GM23248 (cell line): ENCODE data around the gene RASL12. TPM values are rescaled to one million over a fixed set of nuclear protein-coding genes. Genes with fewer than 3 reads are reported as not detected.
"Not testable (repeated sequence)": the region's sequence is repeated elsewhere in the genome, so short reads cannot be mapped to it uniquely, and the experiment has no call there.

Experiments
- DNase-seq: peaks from one replicate; pipeline ENCODE4 v3.0.0-alpha.2; 2015
- H2AFZ ChIP-seq: fragments of 200-600 bp; sonication (generic); 2 replicates; pipeline ENCODE4 v1.6.1; 2016; ENCODE audit warnings: antibody characterized with exemption
- H3F3A ChIP-seq: fragments of 200-600 bp; sonication (generic); 2 replicates; pipeline ENCODE4 v1.6.1; 2016; ENCODE audit warnings: mild to moderate bottlenecking, antibody characterized with exemption, mixed run types; ENCODE audit not compliant: insufficient read depth
- H3K27ac ChIP-seq: fragments of 200-600 bp; sonication (generic); 2 replicates; pipeline ENCODE4 v1.5.1; 2016; ENCODE audit warnings: mild to moderate bottlenecking
- H3K27me3 ChIP-seq: fragments of 200-600 bp; sonication (generic); replicated peaks from 2 replicates; pipeline ENCODE4 v1.6.1; 2016; ENCODE audit warnings: mild to moderate bottlenecking; ENCODE audit not compliant: insufficient read depth
- H3K36me3 ChIP-seq: fragments of 200-600 bp; sonication (generic); 2 replicates; pipeline ENCODE4 v1.6.1; 2016; ENCODE audit warnings: low read depth, mild to moderate bottlenecking
- H3K4me1 ChIP-seq: fragments of 200-600 bp; sonication (generic); 2 replicates; pipeline ENCODE4 v1.6.1; 2016; ENCODE audit warnings: mild to moderate bottlenecking; ENCODE audit not compliant: insufficient read depth
- H3K4me2 ChIP-seq: fragments of 200-600 bp; sonication (generic); one replicate; pipeline ENCODE4 v1.6.1; 2016; ENCODE audit warnings: mild to moderate bottlenecking; ENCODE audit not compliant: unreplicated experiment
- H3K4me3 ChIP-seq: fragments of 200-600 bp; sonication (generic); 2 replicates; pipeline ENCODE4 v1.5.1; 2016; ENCODE audit warnings: mild to moderate bottlenecking
- H3K79me2 ChIP-seq: fragments of 200-600 bp; sonication (generic); 2 replicates; pipeline ENCODE4 v1.6.1; 2016; ENCODE audit warnings: mild to moderate bottlenecking; ENCODE audit not compliant: insufficient read depth
- H3K9ac ChIP-seq: fragments of 200-600 bp; sonication (generic); 2 replicates; pipeline ENCODE4 v1.6.1; 2016; ENCODE audit warnings: mild to moderate bottlenecking
- H3K9me2 ChIP-seq: fragments of 200-600 bp; sonication (generic); 2 replicates; pipeline ENCODE4 v1.6.1; 2016; ENCODE audit warnings: mixed run types, mild to moderate bottlenecking, moderate library complexity; ENCODE audit not compliant: insufficient read depth
- H3K9me3 ChIP-seq: fragments of 200-600 bp; sonication (generic); one replicate; pipeline ENCODE4 v1.6.1; 2017; ENCODE audit warnings: low read depth
- H4K20me1 ChIP-seq: fragments of 200-600 bp; sonication (generic); 2 replicates; pipeline ENCODE4 v1.6.0; 2016; ENCODE audit not compliant: insufficient read depth
- EZH2 ChIP-seq: fragments of 200-600 bp; sonication (generic); IDR thresholded peaks from 2 replicates; pipeline ENCODE4 v1.6.1; 2018; ENCODE audit warnings: antibody characterized with exemption, mild to moderate bottlenecking; ENCODE audit not compliant: insufficient read depth, poor library complexity, severe bottlenecking
- EZH2phosphoT487 ChIP-seq: fragments of 200-600 bp; sonication (generic); IDR thresholded peaks from 2 replicates; pipeline ENCODE4 v1.6.1; 2018; ENCODE audit warnings: antibody characterized with exemption, moderate library complexity, mild to moderate bottlenecking, low read depth; ENCODE audit not compliant: insufficient read depth
- WGBS, 2 experiments: methylation state at CpG; one replicate each; pipeline ENCODE4 v1.1.6; 2015 to 2017; ENCODE audit warnings: low lambda C conversion rate in 2 of 2, low coverage in 1 of 2; ENCODE audit errors: missing lambda C conversion rate in 2 of 2; 5-methylcytosine and 5-hydroxymethylcytosine counted together
- in situ Hi-C: fragments of 300-500 bp; cut with MboI; formaldehyde crosslinking; loops from 2 replicates; pipeline ENCODE4 v1.15.0; 2020
- polyA plus RNA-seq: library from polyadenylated mRNA; unstranded; fragments of >200 nt; fragmentation: Nextera tagmentation; extraction: Ambion mirVana; gene quantifications from 2 replicates; pipeline ENCODE4 v1.2.1, GENCODE V29; 2016
- total RNA-seq: library from RNA; depleted of rRNA; stranded (reverse); fragments of >200 nt; shearing (Covaris generic); gene quantifications from 2 replicates; pipeline ENCODE4 v1.2.3, GENCODE V29; 2014

The RASL12 gene
- total and polyA plus RNA-seq, 2 experiments from 2014 or later, result not detected

- Histone ChIP-seq H3K4me3 (peak overlapping the region; percentile 93), H3K4me1 (peaks cover 15% of the 10 kb centered on the region), H3K9ac (peak overlapping the region; percentile 87), H3K79me2 (peaks cover 21% of the 10 kb centered on the region), H3K27me3 (no peaks in the 10 kb centered on the region), H4K20me1 (0 out of 2 replicates have a peak, but pooled peaks cover 3% of the 10 kb centered on the region), H2AFZ (peak overlapping the region; percentile 87), H3K9me2 (no peaks in the 10 kb centered on the region), H3K27ac (no peak overlapping the region), H3K9me3 (no peaks in the 10 kb centered on the region), H3F3A (no peaks in the 10 kb centered on the region), H3K4me2 (peak overlapping the region; percentile 100), H3K36me3 (peaks cover 10% of the 10 kb centered on the region)
- TF ChIP-seq EZH2phosphoT487 (no peak), EZH2 (no peak)
- in situ Hi-C loops, result no loop called here
- 43 to 44% methylated on average over 10 of the region's 10 CpGs for WGBS, 2 experiments
- no peak for DNase-seq
Measured at GRCh38 chr15:65028338-65028737, 39.5 kb downstream of the RASL12 start.

GRCh38 chr15:65027593-65027992 is 40.2 kb downstream of the RASL12 start:
- H3K9ac ChIP-seq, result no peak overlapping the region
- H3K4me3 ChIP-seq, result peak overlapping the region; percentile 93; the same call in 1 of the 2 replicates
- H3K27me3 ChIP-seq, result no peaks in the 10 kb centered on the region
- H3F3A ChIP-seq, result no peaks in the 10 kb centered on the region
- H3K79me2 ChIP-seq, result peaks cover 21% of the 10 kb centered on the region
- H4K20me1 ChIP-seq, result 0 out of 2 replicates have a peak, but pooled peaks cover 3% of the 10 kb centered on the region
- H3K36me3 ChIP-seq, result peaks cover 15% of the 10 kb centered on the region
- TF ChIP-seq EZH2, result no peak
- no peak for TF ChIP-seq EZH2phosphoT487
- no peak overlapping the region for H3K4me2 ChIP-seq
- no peaks in the 10 kb centered on the region for H3K9me3 ChIP-seq
- WGBS, 2 experiments, result 72 to 82% methylated on average over 1 of the region's 1 CpG
- H3K9me2 ChIP-seq, result no peaks in the 10 kb centered on the region
- H2AFZ ChIP-seq, result no peak overlapping the region
- in situ Hi-C loops, result no loop called here
- peaks cover 15% of the 10 kb centered on the region for H3K4me1 ChIP-seq
- DNase-seq, result no peak
- H3K27ac ChIP-seq, result no peak overlapping the region

GRCh38 chr15:65026756-65027155 is 41.0 kb downstream of the RASL12 start:
- Histone ChIP-seq H3K79me2 (peaks cover 21% of the 10 kb centered on the region), H3K4me2 (no peak overlapping the region), H2AFZ (no peak overlapping the region), H3F3A (no peaks in the 10 kb centered on the region), H3K27me3 (no peaks in the 10 kb centered on the region), H4K20me1 (0 out of 2 replicates have a peak, but pooled peaks cover 3% of the 10 kb centered on the region), H3K4me1 (peaks cover 15% of the 10 kb centered on the region), H3K9ac (no peak overlapping the region), H3K9me2 (no peaks in the 10 kb centered on the region), H3K36me3 (peaks cover 15% of the 10 kb centered on the region), H3K9me3 (no peaks in the 10 kb centered on the region), H3K27ac (no peak overlapping the region), H3K4me3 (no peak overlapping the region)
- 80 to 83% methylated on average over 6 of the region's 6 CpGs for whole genome bisulfite sequencing, 2 experiments
- TF ChIP-seq EZH2phosphoT487, result no peak
- TF ChIP-seq EZH2, result no peak
- no peak for DNase-seq
- in situ Hi-C loops, result no loop called here

- no peak overlapping the region for H2AFZ ChIP-seq
- H3K4me2 ChIP-seq, result no peak overlapping the region
- no peak for DNase-seq
- no peaks in the 10 kb centered on the region for H3F3A ChIP-seq
- no peaks in the 10 kb centered on the region for H3K27me3 ChIP-seq
- no peaks in the 10 kb centered on the region for H3K79me2 ChIP-seq
- H3K36me3 ChIP-seq, result peaks cover 39% of the 10 kb centered on the region
- H3K9me3 ChIP-seq, result no peaks in the 10 kb centered on the region
- no peak overlapping the region for H3K9ac ChIP-seq
- TF ChIP-seq EZH2phosphoT487 (no peak), EZH2 (no peak)
- H3K4me1 ChIP-seq, result no peaks in the 10 kb centered on the region
- no peak overlapping the region for H3K27ac ChIP-seq
- in situ Hi-C loops, result no loop called here
- no peak overlapping the region for H3K4me3 ChIP-seq
- H3K9me2 ChIP-seq, result no peaks in the 10 kb centered on the region
- H4K20me1 ChIP-seq, result no peaks in the 10 kb centered on the region
Measured at GRCh38 chr15:65021488-65021887, 46.3 kb downstream of the RASL12 start.

- no peaks in the 10 kb centered on the region for H3K9me2 ChIP-seq
- no peaks in the 10 kb centered on the region for H3K79me2 ChIP-seq
Measured at GRCh38 chr15:65020419-65020818, 47.4 kb downstream of the RASL12 start.

GRCh38 chr15:65011198-65011597 is 56.6 kb downstream of the RASL12 start:
- in situ Hi-C loops, H3K4me3 ChIP-seq, H3K4me2 ChIP-seq, H3K27ac ChIP-seq, H3K79me2 ChIP-seq, H3F3A ChIP-seq, H3K27me3 ChIP-seq, H4K20me1 ChIP-seq, H3K9me2 ChIP-seq, H3K9me3 ChIP-seq, H3K9ac ChIP-seq, H3K4me1 ChIP-seq, H2AFZ ChIP-seq, DNase-seq: not testable (repeated sequence)
- H3K36me3 ChIP-seq, result peaks cover 31% of the 10 kb centered on the region
- 81 to 82% methylated on average over 4 of the region's 4 CpGs for WGBS, 2 experiments

More at GRCh38 chr15:65020419-65020818, 47.4 kb downstream of the RASL12 start:
- Histone ChIP-seq H3K9ac (no peak overlapping the region), H3K27me3 (no peaks in the 10 kb centered on the region), H3K4me3 (no peak overlapping the region), H3K27ac (no peak overlapping the region), H3K4me1 (no peaks in the 10 kb centered on the region), H3F3A (no peaks in the 10 kb centered on the region), H2AFZ (no peak overlapping the region), H3K36me3 (peaks cover 49% of the 10 kb centered on the region), H4K20me1 (no peaks in the 10 kb centered on the region), H3K9me3 (no peaks in the 10 kb centered on the region), H3K4me2 (no peak overlapping the region)
- in situ Hi-C loops, result no loop called here
- 100% methylated on average over 1 of the region's 1 CpG for WGBS, 2 experiments
- peak; percentile 10 for DNase-seq
- TF ChIP-seq EZH2phosphoT487 (no peak), EZH2 (no peak)
